ENCODE data around the gene TMEM154.
"Not testable (repeated sequence)": the region's sequence is repeated elsewhere in the genome, so short reads cannot be mapped to it uniquely, and the experiment has no call there.

The TMEM154 gene

DNA sequence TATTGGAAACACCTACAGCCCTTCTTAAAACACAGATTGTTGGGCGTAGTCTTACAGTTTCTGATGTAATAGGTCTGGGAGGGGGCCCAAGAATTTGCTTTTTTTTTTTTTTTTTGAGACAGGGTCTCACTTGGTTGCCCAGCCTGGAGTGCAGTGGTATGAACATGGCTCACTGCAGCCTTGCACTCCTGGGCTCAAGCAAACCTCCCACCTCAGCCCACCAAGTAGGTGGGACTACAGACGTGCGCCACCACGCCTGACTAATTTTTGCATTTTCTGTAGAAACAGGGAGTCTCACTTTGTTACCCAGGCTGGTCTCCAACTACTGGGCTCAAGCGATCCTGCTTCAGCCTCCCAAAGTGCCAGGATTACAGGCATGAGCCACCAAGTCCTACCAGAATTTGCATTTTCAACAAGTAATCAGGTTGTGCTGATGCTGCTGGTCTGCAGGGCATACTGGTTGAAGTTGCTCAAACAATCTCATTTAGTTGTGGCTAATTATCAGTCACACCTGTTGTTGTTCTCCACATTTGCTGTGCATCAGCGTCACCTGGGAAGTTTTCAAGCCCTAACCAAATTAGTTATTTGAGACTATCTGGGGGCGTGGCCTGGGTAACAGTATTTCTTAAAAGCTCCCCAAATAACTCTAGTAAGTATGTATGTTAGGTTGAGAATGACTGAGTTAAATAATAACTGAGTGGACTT, 14.0 kb downstream of the TMEM154 start:
- ATAC-seq = no peak
- TF ChIP-seq, protein P1, sequence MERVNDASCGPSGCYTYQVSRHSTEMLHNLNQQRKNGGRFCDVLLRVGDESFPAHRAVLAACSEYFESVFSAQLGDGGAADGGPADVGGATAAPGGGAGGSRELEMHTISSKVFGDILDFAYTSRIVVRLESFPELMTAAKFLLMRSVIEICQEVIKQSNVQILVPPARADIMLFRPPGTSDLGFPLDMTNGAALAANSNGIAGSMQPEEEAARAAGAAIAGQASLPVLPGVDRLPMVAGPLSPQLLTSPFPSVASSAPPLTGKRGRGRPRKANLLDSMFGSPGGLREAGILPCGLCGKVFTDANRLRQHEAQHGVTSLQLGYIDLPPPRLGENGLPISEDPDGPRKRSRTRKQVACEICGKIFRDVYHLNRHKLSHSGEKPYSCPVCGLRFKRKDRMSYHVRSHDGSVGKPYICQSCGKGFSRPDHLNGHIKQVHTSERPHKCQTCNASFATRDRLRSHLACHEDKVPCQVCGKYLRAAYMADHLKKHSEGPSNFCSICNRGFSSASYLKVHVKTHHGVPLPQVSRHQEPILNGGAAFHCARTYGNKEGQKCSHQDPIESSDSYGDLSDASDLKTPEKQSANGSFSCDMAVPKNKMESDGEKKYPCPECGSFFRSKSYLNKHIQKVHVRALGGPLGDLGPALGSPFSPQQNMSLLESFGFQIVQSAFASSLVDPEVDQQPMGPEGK (CRISPR knock-in tag; IDR thresholded peaks at IDR 0.05; ENCODE audit: borderline replicate concordance) = no peak
- TF ChIP-seq ESRRG (CRISPR knock-in tag; IDR thresholded peaks at IDR 0.05) = no peak
- TF ChIP-seq ZNF8 (CRISPR knock-in tag; IDR thresholded peaks at IDR 0.05) = no peak
- no peak for TF ChIP-seq CSRNP3 (CRISPR knock-in tag; IDR thresholded peaks at IDR 0.05)
- no peak for TF ChIP-seq OSR1 (CRISPR knock-in tag; IDR thresholded peaks at IDR 0.05)
- TF ChIP-seq TOX (CRISPR knock-in tag; IDR thresholded peaks at IDR 0.05; ENCODE audit: borderline replicate concordance) = no peak
- no peak for TF ChIP-seq POU6F1 (CRISPR knock-in tag; IDR thresholded peaks at IDR 0.05; ENCODE audit: borderline replicate concordance, low read depth)
- no peak for TF ChIP-seq ZNF70 (CRISPR knock-in tag; IDR thresholded peaks at IDR 0.05)
- no peak for TF ChIP-seq ZFP30 (CRISPR knock-in tag; IDR thresholded peaks at IDR 0.05)
- no peak for TF ChIP-seq GLIS3 (CRISPR knock-in tag; IDR thresholded peaks at IDR 0.05)
- TF ChIP-seq ZNF565 (CRISPR knock-in tag; conservative IDR thresholded peaks at IDR 0.05; ENCODE audit: low read depth) = no peak
- TF ChIP-seq ARNTL (CRISPR knock-in tag; IDR thresholded peaks at IDR 0.05; ENCODE audit: borderline replicate concordance, low read depth) = no peak
- no peak for TF ChIP-seq TSHZ2 (CRISPR knock-in tag; IDR thresholded peaks at IDR 0.05)
- TF ChIP-seq ZC3H10 (CRISPR knock-in tag; IDR thresholded peaks at IDR 0.05) = no peak

DNA sequence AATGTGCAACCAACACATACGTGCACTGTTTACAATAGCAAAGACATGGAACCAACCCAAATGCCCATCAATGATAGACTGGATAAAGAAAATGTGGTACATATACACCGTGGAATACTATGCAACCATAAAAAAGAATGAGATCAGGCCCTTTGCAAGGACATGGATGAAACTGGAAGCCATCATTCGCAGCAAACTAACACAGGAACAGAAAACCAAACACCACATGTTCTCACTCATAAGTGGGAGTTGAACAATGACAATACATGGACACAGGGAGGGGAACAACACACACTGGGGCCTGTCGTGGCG, 15.8 kb downstream of the TMEM154 start:
- not testable (repeated sequence) for ATAC-seq

DNA sequence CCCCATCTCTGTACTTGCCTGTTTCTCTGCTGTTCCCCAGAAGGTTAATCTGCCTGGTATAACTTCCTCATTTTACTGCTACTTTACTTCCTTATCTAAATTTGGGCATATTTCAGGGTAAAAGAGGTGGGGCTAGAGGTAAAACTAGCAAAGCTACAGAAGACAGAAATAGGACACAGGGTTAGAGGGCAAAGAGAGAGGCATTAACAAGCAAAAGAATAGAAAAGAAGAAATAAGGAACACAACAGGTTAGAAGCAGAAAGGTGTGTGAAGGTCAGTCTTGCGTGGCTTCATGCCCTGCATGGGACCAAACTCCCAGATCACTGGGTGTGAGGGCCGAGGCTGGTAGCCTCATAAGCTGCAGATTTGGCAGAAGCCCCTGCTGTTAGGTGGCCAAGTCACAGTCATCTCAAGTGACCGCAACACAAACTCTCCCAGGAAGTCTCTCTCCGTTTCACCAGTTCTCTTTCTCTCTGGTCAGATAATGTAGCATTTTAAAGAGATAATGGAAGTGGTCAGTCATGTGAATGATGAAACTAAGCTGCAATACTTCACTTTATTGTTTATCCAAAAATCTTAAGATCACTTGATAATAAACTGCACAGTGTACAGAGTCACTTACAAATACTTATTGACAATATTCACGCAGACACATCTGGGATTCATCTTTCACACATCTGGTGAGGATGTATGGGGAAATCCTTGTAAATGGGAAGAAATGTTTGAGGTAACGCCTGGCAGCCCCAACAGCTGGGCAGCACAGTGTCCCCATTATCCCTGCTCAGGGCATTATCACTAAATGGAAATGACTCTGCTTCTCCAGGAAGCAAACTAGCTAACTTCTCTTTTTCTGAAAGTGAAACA, 16.4 kb downstream of the TMEM154 start:
- no peak for ATAC-seq

More for the DNA sequence above, 16.4 kb downstream of the TMEM154 start:
- TF ChIP-seq CREB5 (CRISPR knock-in tag; IDR thresholded peaks at IDR 0.05; ENCODE audit: low read depth) (no peak), PPARA (CRISPR knock-in tag; IDR thresholded peaks at IDR 0.05; ENCODE audit: borderline replicate concordance) (no peak), ZFP30 (CRISPR knock-in tag; IDR thresholded peaks at IDR 0.05) (no peak), ZC3H10 (CRISPR knock-in tag; IDR thresholded peaks at IDR 0.05) (no peak), GLIS3 (CRISPR knock-in tag; IDR thresholded peaks at IDR 0.05) (no peak), ZNF565 (CRISPR knock-in tag; conservative IDR thresholded peaks at IDR 0.05; ENCODE audit: low read depth) (no peak), POU6F1 (CRISPR knock-in tag; IDR thresholded peaks at IDR 0.05; ENCODE audit: borderline replicate concordance, low read depth) (no peak)
